HCT116 (cell line): ENCODE data around the gene ARPC5. TPM values are rescaled to one million over a fixed set of nuclear protein-coding genes. Genes with fewer than 3 reads are reported as not detected.

Source experiments
- ATAC-seq: fragments of 200-7000 bp; cut with Tn5 transposase; 2 replicates; pipeline ENCODE4 v1.9.1; 2020; ENCODE audit warnings: mild to moderate bottlenecking, moderate library complexity
- BruUV-seq: library from RNA; stranded (reverse); fragments of 400-500 nt; replicated peaks from 2 replicates; lab custom pipeline; 2021; lab: Mats Ljungman, UMichigan
- CTCF ChIA-PET: fragments of 300-600 bp; sonication (Branson Sonifier 250); formaldehyde crosslinking; loops from one replicate; lab custom pipeline; 2021; ENCODE audit warnings: antibody characterized with exemption; lab: Charles Lee
- POLR2A ChIA-PET: fragments of 300-600, 350-600 bp; sonication (Branson Sonifier 250); formaldehyde crosslinking; loops from one replicate; lab custom pipeline; 2021; ENCODE audit warnings: antibody characterized with exemption; lab: Charles Lee
- RAD21 ChIA-PET, 2 experiments: fragments of 300-600 bp; sonication (Branson Sonifier 250); formaldehyde crosslinking; loops; one replicate each; lab custom pipeline; 2023; ENCODE audit warnings: low total read pairs in 2 of 2; ENCODE audit not compliant: uncharacterized antibody in 2 of 2, unreplicated experiment in 2 of 2, low non-redundant PET in 1 of 2; lab: Charles Lee
- DNase-seq: peaks from one replicate; pipeline ENCODE4 v3.0.0-alpha.2; 2010; ENCODE audit warnings: low read depth, low spot score
- H2AFZ ChIP-seq: fragments of 200-600 bp; shearing (Covaris generic), sonication (generic); 2 replicates; pipeline ENCODE4 v1.6.1; 2017; ENCODE audit warnings: low read depth, mixed run types, mixed read lengths, antibody characterized with exemption, low read length; ENCODE audit not compliant: poor library complexity, severe bottlenecking
- H3K27ac ChIP-seq: 2 replicates; pipeline ENCODE4 v1.5.1; 2012; ENCODE audit warnings: low read depth, low read length
- H3K27me3 ChIP-seq: fragments of 200-600 bp; sonication (generic); 2 replicates; pipeline ENCODE4 v1.6.1; 2016; ENCODE audit warnings: mixed run types, low read length, mixed read lengths; ENCODE audit not compliant: insufficient read depth
- H3K36me3 ChIP-seq, 2 experiments: fragments of 200-500 bp in 1 of 2; fragments of 200-600 bp in 1 of 2; sonication (Bioruptor generic) in 1 of 2; sonication (generic) in 1 of 2; 2 replicates each; pipeline versions ENCODE4 v1.5.1 to v1.6.1; 2014 to 2016; ENCODE audit warnings: low read length in 2 of 2, inconsistent platforms in 1 of 2, mixed read lengths in 1 of 2, mixed run types in 1 of 2; ENCODE audit not compliant: insufficient read depth in 2 of 2, control insufficient read depth in 1 of 2
- H3K4me1 ChIP-seq, 2 experiments: fragments of 200-600 bp in 1 of 2; sonication (generic) in 1 of 2; 2 replicates each; pipeline versions ENCODE4 v1.5.1 to v1.6.1; 2012 to 2017; ENCODE audit warnings: low read length in 2 of 2, inconsistent platforms in 1 of 2, mild to moderate bottlenecking in 1 of 2, mixed read lengths in 1 of 2, mixed run types in 1 of 2, moderate library complexity in 1 of 2; ENCODE audit not compliant: insufficient read depth in 2 of 2, control insufficient read depth in 1 of 2
- H3K4me2 ChIP-seq: fragments of 200-600 bp; sonication (generic); 2 replicates; pipeline ENCODE4 v1.6.1; 2017; ENCODE audit warnings: mixed run types, low read length, mixed read lengths
- H3K4me3 ChIP-seq, 2 experiments: fragments of 200-600 bp in 1 of 2; sonication (generic) in 1 of 2; replicated peaks in 1 of 2; 2 replicates each; pipeline ENCODE4 v1.5.1; 2011 to 2016; ENCODE audit warnings: low read length in 2 of 2, control low read depth in 1 of 2, low read depth in 1 of 2, mild to moderate bottlenecking in 1 of 2, mixed read lengths in 1 of 2, mixed run types in 1 of 2
- H3K79me2 ChIP-seq: fragments of 200-600 bp; sonication (generic); 2 replicates; pipeline ENCODE4 v1.6.1; 2017; ENCODE audit warnings: mild to moderate bottlenecking, mixed run types, low read length, moderate library complexity, mixed read lengths; ENCODE audit not compliant: insufficient read depth
- H3K9ac ChIP-seq: fragments of 200-600 bp; sonication (generic); 2 replicates; pipeline ENCODE4 v1.6.1; 2016; ENCODE audit warnings: low read length, mixed read lengths
- H3K9me2 ChIP-seq: fragments of 200-600 bp; sonication (generic), shearing (Covaris generic); 2 replicates; pipeline ENCODE4 v1.6.1; 2017; ENCODE audit warnings: mixed run types, mild to moderate bottlenecking, moderate library complexity; ENCODE audit not compliant: insufficient read depth
- H3K9me3 ChIP-seq, 2 experiments: fragments of 200-500 bp in 1 of 2; fragments of 200-600 bp in 1 of 2; sonication (Bioruptor generic) in 1 of 2; sonication (generic) in 1 of 2; 2 replicates each; pipeline ENCODE4 v1.6.1; 2014 to 2017; ENCODE audit warnings: low read length in 2 of 2, mixed read lengths in 2 of 2, inconsistent platforms in 1 of 2, low read depth in 1 of 2, mild to moderate bottlenecking in 1 of 2, mixed run types in 1 of 2, moderate library complexity in 1 of 2; ENCODE audit not compliant: control insufficient read depth in 1 of 2, insufficient read depth in 1 of 2
- H4K20me1 ChIP-seq: fragments of 200-600 bp; sonication (generic), shearing (Covaris generic); 2 replicates; pipeline ENCODE4 v1.6.1; 2017; ENCODE audit warnings: mixed run types, mild to moderate bottlenecking, moderate library complexity; ENCODE audit not compliant: insufficient read depth
- CBX3 ChIP-seq: IDR thresholded peaks from 2 replicates; pipeline ENCODE4 v1.6.1; 2012; ENCODE audit warnings: low read depth
- EGR1 ChIP-seq: IDR thresholded peaks from 2 replicates; pipeline ENCODE4 v1.6.1; 2012; ENCODE audit warnings: low read depth
- ELF1 ChIP-seq: IDR thresholded peaks from 2 replicates; pipeline ENCODE4 v1.6.1; 2012; ENCODE audit warnings: low read depth, borderline replicate concordance
- EZH2 ChIP-seq: fragments of 200-600 bp; sonication (generic); IDR thresholded peaks from 2 replicates; pipeline ENCODE4 v1.6.1; 2017; ENCODE audit warnings: antibody characterized with exemption, mixed run types
- POLR2A ChIP-seq: IDR thresholded peaks from 2 replicates; pipeline ENCODE4 v1.7.0; 2011; ENCODE audit warnings: borderline replicate concordance; ENCODE audit not compliant: insufficient read depth, insufficient read length; ENCODE audit errors: extremely low read depth
- RAD21 ChIP-seq: IDR thresholded peaks from 2 replicates; pipeline ENCODE4 v1.6.1; 2012; ENCODE audit warnings: low read depth, mild to moderate bottlenecking
- SIN3A ChIP-seq: IDR thresholded peaks from 2 replicates; pipeline ENCODE4 v1.6.1; 2012; ENCODE audit warnings: low read depth
- SP1 ChIP-seq: IDR thresholded peaks from 2 replicates; pipeline ENCODE4 v1.6.1; 2012; ENCODE audit warnings: low read depth
- SRF ChIP-seq: IDR thresholded peaks from 2 replicates; pipeline ENCODE4 v1.6.1; 2012; ENCODE audit warnings: low read depth
- ZFX ChIP-seq: fragments of 450-650 bp; IDR thresholded peaks from 2 replicates; pipeline ENCODE4 v1.6.1; 2017
- ZNF274 ChIP-seq: fragments of 200-500 bp; sonication (Bioruptor generic); IDR thresholded peaks from 2 replicates; pipeline ENCODE4 v1.6.1; 2014; ENCODE audit warnings: mild to moderate bottlenecking, low read depth, low read length, inconsistent platforms
- intact Hi-C: fragments of 100-400 bp; cut with micrococcal nuclease; formaldehyde crosslinking; loops from 2 replicates; pipeline ENCODE4 v1.10.0; 2022
- total RNA-seq: library from RNA; stranded (reverse); gene quantifications from one replicate; pipeline ENCODE4 v1.2.1, GENCODE V29; 2021; ENCODE audit not compliant: unreplicated experiment
- TF ChIP-seq, protein P1 (sequence below): IDR thresholded peaks from 2 replicates; pipeline ENCODE4 v1.6.1; 2012
- TF ChIP-seq, protein P2 (sequence below), 3 experiments: fragments of 200-600 bp in 1 of 3; sonication (generic) in 1 of 3; IDR thresholded peaks in 2 of 3; conservative IDR thresholded peaks in 1 of 3; 2 replicates each; pipeline ENCODE4 v1.5.1; 2012 to 2017; ENCODE audit warnings: low read depth in 2 of 3, low read length in 2 of 3, antibody characterized with exemption in 1 of 3, borderline replicate concordance in 1 of 3, control low read depth in 1 of 3, mild to moderate bottlenecking in 1 of 3, mixed read lengths in 1 of 3, mixed run types in 1 of 3, moderate library complexity in 1 of 3; ENCODE audit not compliant: insufficient read depth in 1 of 3
- TF ChIP-seq, protein P3 (sequence below): IDR thresholded peaks from 2 replicates; pipeline ENCODE4 v1.6.1; 2012; ENCODE audit warnings: low read depth

ARPC5 gene
- total RNA-seq, 1 experiment from 2014 or later, result 71.5 TPM

DNA sequence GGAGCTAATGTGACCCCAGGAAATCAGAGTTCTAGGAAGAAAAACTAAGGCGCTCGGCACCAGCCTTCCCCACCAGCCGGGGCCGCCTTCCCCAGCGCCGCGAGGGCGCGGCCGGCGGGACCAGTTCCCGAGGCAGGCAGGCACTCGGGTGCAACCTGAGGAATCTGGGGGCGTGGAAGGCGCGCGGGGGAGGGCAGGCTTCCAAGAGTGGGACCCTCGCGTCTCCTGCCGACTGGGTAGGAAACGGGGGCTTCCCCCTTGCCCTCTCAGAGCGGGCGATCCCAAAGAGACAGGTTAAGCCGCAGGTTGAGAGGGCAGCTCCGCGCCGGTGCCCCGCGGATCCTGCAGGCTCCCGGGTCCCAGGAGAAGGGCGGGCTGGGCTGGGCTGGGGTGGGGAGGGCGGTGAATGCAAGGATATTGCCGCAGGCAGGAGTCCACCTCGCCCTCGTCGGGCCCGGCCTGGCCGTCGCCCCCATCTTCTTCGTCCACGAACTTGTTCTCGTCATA, 431 bp downstream of the ARPC5 start:
- H4K20me1 ChIP-seq, result peaks cover 6% of the 10 kb centered on the region; the same call in 1 of the 2 replicates
- TF ChIP-seq EGR1, result 0 out of 2 replicates have a peak, but pooled peaks have one; percentile 8
- TF ChIP-seq ZNF274, result no peak
- 0 out of 2 replicates have a peak, but pooled peaks have one; percentile 52 for TF ChIP-seq SIN3A
- no peak for TF ChIP-seq ELF1
- no peak for TF ChIP-seq ZFX
- ATAC-seq (peak; percentile 56), DNase-seq (no peak)
- no TSS peak for BruUV-seq
- no peaks in the 10 kb centered on the region for H3K9me3 ChIP-seq
- ChIA-PET RAD21 (no interaction called here), POLR2A (no interaction called here), CTCF (interaction anchor here (1.2 kb wide), 1 partner anchor 353 kb away, joined by 4 read pairs; no protein-coding TSS in a partner anchor)
- H3K4me2 ChIP-seq, result peak overlapping the region; percentile 91
- intact Hi-C loops, result loop anchor here (5.0 kb wide), 2 partner anchors 163 to 282 kb away; partner anchors contain the start of gene SMG7
- peak overlapping the region; percentile 85 for H3K27ac ChIP-seq
- H3K4me1 ChIP-seq, result peaks cover 6 to 22% of the 10 kb centered on the region in 2 experiments; a peak in 3 of 4 replicates
- H3K9me2 ChIP-seq, result no peaks in the 10 kb centered on the region
- peak overlapping the region; percentile 71 for H3K9ac ChIP-seq
- H3K36me3 ChIP-seq, result peaks cover 10 to 11% of the 10 kb centered on the region in 2 experiments; a peak in 3 of 4 replicates
- H3K4me3 ChIP-seq, result peak overlapping the region; percentile 79 to 81
- H3K79me2 ChIP-seq, result peaks cover 36% of the 10 kb centered on the region
- no peaks in the 10 kb centered on the region for H3K27me3 ChIP-seq
- H2AFZ ChIP-seq, result no peak overlapping the region

DNA sequence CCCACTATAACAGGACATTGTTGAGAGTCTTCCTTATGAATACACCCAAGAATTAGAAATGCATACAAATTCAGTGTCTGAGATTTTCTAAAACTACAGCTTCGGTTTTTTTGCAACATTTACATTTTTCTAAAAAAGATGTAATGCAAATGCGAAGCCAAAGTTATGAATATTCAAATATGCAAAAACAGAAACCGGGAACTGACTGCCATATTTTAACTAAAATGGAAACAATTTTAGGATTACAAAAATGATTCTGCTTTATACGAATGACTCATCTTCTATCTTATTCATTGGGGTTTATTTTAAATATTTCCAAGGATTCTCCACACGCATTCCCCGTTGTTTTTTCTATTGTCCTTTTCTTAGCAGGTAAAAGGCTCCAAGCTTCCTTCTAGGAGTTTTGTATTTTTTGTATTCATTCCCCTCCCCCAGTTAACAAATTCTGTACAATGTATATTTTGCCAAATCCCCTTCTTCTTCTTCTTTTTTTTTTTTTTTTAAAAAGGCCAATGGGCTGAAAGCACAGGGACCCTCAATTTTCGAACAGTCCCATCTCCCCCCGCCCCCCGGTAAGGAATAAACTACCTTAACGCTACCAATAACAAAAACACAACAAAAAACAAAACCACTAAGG, 1.0 kb downstream of the ARPC5 start:
- H3K4me3 ChIP-seq, result peak overlapping the region; percentile 79 to 81
- H3K4me1 ChIP-seq, result peaks cover 6 to 22% of the 10 kb centered on the region in 2 experiments; a peak in 3 of 4 replicates
- peaks cover 36% of the 10 kb centered on the region for H3K79me2 ChIP-seq
- peaks cover 16 to 17% of the 10 kb centered on the region in 2 experiments; a peak in 3 of 4 replicates for H3K36me3 ChIP-seq
- ChIA-PET RAD21 (no interaction called here), CTCF (interaction anchor here (0.9 to 1.7 kb wide), 7 partner anchors 9 to 353 kb away, joined by 4 to 7 read pairs (median 5); no protein-coding TSS in a partner anchor), POLR2A (interaction anchor here (0.6 kb wide), 1 partner anchor 744 kb away, joined by 3 read pairs; no protein-coding TSS in a partner anchor)
- TSS peak; percentile 59 for BruUV-seq
- peaks cover 6% of the 10 kb centered on the region; the same call in 1 of the 2 replicates for H4K20me1 ChIP-seq
- H3K9ac ChIP-seq, result peak overlapping the region; percentile 71
- no peaks in the 10 kb centered on the region for H3K9me2 ChIP-seq
- H3K27ac ChIP-seq, result peak overlapping the region; percentile 85
- H2AFZ ChIP-seq, result no peak overlapping the region
- ATAC-seq, result no peak
- H3K27me3 ChIP-seq, result no peaks in the 10 kb centered on the region
- intact Hi-C loops, result loop anchor here (5.0 kb wide), 2 partner anchors 162 to 283 kb away; partner anchors contain the start of gene SMG7
- no peak for DNase-seq
- H3K4me2 ChIP-seq, result peak overlapping the region; percentile 91
- H3K9me3 ChIP-seq, result no peaks in the 10 kb centered on the region
- TF ChIP-seq CBX3 (no peak), EGR1 (no peak), SRF (no peak), POLR2A (no peak), RAD21 (no peak), ZFX (no peak), SP1 (no peak), EZH2 (no peak)
- TF ChIP-seq, protein P1, sequence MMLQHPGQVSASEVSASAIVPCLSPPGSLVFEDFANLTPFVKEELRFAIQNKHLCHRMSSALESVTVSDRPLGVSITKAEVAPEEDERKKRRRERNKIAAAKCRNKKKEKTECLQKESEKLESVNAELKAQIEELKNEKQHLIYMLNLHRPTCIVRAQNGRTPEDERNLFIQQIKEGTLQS, result no peak
- TF ChIP-seq, protein P2, sequence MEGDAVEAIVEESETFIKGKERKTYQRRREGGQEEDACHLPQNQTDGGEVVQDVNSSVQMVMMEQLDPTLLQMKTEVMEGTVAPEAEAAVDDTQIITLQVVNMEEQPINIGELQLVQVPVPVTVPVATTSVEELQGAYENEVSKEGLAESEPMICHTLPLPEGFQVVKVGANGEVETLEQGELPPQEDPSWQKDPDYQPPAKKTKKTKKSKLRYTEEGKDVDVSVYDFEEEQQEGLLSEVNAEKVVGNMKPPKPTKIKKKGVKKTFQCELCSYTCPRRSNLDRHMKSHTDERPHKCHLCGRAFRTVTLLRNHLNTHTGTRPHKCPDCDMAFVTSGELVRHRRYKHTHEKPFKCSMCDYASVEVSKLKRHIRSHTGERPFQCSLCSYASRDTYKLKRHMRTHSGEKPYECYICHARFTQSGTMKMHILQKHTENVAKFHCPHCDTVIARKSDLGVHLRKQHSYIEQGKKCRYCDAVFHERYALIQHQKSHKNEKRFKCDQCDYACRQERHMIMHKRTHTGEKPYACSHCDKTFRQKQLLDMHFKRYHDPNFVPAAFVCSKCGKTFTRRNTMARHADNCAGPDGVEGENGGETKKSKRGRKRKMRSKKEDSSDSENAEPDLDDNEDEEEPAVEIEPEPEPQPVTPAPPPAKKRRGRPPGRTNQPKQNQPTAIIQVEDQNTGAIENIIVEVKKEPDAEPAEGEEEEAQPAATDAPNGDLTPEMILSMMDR (IDR thresholded peaks at IDR 0.05 in 2 of 3, conservative IDR thresholded peaks at IDR 0.05 in 1 of 3; ENCODE audit: borderline replicate concordance in 1 of 3, insufficient read depth in 1 of 3, low read depth in 2 of 3, low read length in 2 of 3), result no peak
- TF ChIP-seq, protein P3, sequence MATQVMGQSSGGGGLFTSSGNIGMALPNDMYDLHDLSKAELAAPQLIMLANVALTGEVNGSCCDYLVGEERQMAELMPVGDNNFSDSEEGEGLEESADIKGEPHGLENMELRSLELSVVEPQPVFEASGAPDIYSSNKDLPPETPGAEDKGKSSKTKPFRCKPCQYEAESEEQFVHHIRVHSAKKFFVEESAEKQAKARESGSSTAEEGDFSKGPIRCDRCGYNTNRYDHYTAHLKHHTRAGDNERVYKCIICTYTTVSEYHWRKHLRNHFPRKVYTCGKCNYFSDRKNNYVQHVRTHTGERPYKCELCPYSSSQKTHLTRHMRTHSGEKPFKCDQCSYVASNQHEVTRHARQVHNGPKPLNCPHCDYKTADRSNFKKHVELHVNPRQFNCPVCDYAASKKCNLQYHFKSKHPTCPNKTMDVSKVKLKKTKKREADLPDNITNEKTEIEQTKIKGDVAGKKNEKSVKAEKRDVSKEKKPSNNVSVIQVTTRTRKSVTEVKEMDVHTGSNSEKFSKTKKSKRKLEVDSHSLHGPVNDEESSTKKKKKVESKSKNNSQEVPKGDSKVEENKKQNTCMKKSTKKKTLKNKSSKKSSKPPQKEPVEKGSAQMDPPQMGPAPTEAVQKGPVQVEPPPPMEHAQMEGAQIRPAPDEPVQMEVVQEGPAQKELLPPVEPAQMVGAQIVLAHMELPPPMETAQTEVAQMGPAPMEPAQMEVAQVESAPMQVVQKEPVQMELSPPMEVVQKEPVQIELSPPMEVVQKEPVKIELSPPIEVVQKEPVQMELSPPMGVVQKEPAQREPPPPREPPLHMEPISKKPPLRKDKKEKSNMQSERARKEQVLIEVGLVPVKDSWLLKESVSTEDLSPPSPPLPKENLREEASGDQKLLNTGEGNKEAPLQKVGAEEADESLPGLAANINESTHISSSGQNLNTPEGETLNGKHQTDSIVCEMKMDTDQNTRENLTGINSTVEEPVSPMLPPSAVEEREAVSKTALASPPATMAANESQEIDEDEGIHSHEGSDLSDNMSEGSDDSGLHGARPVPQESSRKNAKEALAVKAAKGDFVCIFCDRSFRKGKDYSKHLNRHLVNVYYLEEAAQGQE, result no peak
